Activated CD8-positive, alpha-beta memory T cell treated with anti-CD3 and anti-CD28 coated beads for 4 hours (primary cell): Measurements from ENCODE around the gene TFDP1.

ENCODE experiments used
- DNase-seq, 2 donors: peaks; one replicate each; pipeline ENCODE4 v3.0.0-alpha.2; 2020; ENCODE audit warnings: low read depth in 2 of 2

TFDP1 gene

DNA sequence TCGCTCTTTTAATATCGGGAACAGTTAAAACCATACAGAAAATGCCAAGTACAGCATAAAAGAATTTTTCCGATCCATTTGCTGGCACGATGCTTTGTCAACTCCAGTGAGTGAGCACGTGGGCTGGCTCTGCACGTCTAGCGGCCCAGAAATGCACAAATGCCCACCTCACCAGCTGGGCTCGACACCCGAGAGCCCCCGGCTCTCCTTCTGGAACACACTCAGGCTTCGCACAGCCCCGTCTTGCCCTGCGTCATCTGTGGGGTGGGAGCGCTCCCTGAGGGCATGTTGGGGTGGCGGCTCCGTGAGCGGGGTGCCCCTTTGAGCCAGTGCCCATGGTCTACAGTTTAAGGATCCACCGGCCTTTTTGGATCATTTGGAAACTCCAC, 48.9 kb downstream of the TFDP1 start:
- DNase-seq, result no peak

- no peak for DNase-seq
Observed at GRCh38 chr13:113634279-113635047, 49.9 kb downstream of the TFDP1 start.

GRCh38 chr13:113635048-113635420, 50.5 kb downstream of the TFDP1 start:
- DNase-seq, result no peak

DNA sequence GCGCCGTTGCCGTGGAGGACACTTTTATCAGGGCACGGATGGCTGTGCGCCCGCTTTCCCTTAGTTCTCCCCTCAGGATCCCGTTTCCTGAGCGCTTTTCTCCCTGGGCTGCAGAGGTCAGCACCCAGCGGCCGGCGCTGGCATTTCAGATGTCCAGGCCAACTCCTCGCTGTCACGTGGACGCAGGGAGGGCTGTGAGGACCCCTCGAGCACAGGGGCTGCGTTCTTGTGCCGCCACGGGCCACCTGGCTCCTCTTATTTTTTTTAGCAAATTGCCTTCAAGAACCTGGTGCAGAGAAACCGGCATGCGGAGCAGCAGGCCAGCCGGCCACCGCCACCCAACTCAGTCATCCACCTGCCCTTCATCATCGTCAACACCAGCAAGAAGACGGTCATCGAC, 51.2 kb downstream of the TFDP1 start:
- no peak for DNase-seq

GRCh38 chr13:113636266-113636963, 51.9 kb downstream of the TFDP1 start:
- DNase-seq, result no peak

- DNase-seq, result no peak
Observed at GRCh38 chr13:113637262-113638160, 53.0 kb downstream of the TFDP1 start.

- DNase-seq, result no peak
Observed at GRCh38 chr13:113638173-113638746, 53.7 kb downstream of the TFDP1 start.

GRCh38 chr13:113638806-113639205, 54.3 kb downstream of the TFDP1 start:
- DNase-seq, result no peak

DNA sequence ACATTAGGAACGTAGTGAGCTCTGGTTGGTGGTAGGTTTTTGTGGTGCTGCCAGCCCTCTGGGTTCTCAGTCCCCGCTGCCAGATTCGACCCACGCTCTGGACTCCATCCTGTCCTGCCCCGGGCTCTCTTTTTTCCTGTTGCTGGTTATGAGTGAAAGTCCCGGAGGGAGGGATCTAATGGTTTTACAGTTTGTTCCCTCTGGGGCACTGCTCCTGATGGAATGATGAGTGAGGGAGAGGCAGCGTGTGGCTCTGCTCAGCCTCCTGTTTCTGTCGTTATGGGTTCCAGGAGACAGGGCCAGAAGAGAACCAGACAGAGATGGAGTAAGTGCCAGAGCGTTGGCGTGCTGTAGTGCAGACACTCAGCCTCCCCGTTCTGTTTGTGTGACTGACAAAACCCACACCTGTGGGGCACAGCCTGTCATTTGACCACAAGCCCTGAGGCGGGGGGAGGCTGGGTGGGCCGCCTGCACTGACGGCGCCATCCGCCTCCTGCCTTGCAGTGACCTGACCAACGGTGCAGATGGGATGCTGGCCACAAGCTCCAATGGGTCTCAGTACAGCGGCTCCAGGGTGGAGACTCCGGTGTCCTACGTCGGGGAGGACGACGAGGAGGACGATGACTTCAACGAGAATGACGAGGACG, 55.2 kb downstream of the TFDP1 start:
- DNase-seq, result no peak

- DNase-seq, result no peak
Observed at GRCh38 chr13:113641426-113641825, 56.9 kb downstream of the TFDP1 start.

DNA sequence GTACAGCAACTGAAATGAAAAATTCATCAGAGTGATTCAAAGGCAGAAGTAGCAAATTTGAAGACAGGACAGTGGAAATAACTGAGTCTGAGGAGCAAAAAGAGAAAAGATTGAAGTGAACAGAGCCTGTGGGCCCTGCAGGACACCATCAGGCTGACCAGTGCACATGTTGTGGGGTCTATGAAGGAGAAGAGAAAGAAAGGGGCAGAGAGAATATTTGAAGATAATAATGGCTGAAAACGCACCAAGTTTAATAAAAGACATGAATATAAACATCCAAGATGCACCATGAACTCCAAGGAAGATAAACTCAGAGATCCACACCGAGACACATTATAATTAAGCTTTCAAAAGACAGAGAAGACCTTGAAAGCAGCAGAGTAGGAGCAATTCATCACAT, 58.0 kb downstream of the TFDP1 start:
- DNase-seq, result no peak

DNA sequence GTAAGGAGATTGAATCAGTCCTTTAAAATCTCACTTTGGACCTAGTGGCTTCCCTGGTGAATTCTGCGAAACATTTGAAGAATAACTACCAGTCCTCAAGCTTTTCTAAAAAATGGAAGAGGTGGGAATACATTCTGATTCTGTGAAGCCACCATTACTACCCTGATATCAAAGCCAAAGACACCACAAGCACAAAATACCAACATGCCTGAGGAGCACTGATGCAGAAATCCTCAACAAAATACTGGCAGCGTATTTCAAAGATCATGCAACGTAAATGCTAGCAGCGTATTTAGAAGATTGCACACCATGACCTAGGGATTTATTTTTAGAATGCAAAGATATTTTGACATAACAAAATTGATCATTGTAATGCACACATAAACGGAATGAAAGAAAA, 59.0 kb downstream of the TFDP1 start:
- DNase-seq, result no peak

GRCh38 chr13:113644800-113645199, 60.2 kb downstream of the TFDP1 start:
- DNase-seq, result no peak

- DNase-seq, result no peak
Observed at GRCh38 chr13:113645329-113645728, 60.8 kb downstream of the TFDP1 start.

- no peak for DNase-seq
Observed at GRCh38 chr13:113646376-113646775, 61.8 kb downstream of the TFDP1 start.

- no peak for DNase-seq
Observed at GRCh38 chr13:113646921-113647340, 62.4 kb downstream of the TFDP1 start.

DNA sequence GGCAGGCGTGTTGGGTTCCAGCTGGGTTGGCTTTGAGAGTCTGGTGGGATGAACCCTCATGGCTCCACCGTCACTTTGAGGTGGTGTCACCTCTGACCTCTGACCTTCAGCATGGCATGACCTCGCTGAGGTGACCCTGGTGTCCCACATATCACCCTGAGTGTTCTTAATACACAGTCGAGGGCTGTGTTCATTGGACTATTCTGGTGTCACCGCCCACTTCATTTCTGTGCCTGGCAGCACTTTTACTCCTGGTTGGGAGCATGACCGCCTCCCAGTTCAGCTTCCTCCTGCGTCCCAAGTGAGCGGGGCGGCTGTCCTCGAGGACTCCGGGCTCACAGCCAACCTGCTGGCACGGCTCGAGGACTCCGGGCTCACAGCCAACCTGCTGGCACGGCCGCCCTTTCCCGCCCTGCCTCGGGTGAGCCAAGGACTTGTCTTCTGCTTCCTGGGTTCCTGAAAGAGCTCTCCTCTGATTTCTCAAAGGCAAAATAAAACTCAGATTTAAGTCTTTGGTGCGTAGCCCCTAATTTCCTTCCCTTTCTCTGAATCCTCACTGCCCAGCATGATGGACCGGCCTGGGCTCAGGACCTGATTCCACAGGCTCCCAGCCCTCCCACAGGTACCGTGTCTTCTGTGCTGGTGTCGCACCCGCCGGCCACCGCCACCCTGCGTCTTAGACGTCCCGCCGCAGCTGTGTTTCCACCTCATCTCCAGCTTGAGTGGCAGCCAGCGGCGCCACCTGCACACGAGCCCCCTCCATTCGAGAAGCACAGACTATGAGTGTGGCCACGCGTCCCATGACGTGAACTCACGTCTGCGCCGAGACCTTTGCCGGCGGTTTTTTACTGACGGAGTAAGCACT, 63.0 kb downstream of the TFDP1 start:
- DNase-seq, result no peak

GRCh38 chr13:113648216-113648610, 63.7 kb downstream of the TFDP1 start:
- DNase-seq, result no peak

GRCh38 chr13:113649212-113649611, 64.7 kb downstream of the TFDP1 start:
- DNase-seq, result no peak

DNA sequence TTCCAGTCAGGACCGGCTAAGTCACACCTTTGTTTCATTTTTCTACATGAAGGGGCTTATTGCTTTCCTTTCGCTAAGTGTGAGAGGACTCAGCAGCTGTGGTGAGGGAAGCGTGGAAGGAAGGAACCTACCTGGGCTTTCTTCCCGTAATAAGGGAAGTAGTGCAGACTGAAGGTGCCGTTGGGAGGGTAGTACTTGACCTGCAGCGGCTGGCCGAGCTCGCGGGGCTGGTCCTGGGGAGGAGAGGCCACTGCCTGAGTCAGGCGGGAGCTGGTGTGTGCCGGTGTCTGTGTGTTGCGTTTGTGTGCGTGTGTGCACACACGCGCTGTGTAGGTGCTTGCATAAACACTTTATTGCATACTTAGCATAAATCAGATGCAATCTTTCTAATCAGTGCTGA, 65.7 kb downstream of the TFDP1 start:
- no peak for DNase-seq

GRCh38 chr13:113650731-113651148, 66.2 kb downstream of the TFDP1 start:
- DNase-seq, result no peak
